K562 treated with DMSO at 1 percent for 12 hours (cell line): ENCODE data around the gene ARF1. TPM values are rescaled to one million over a fixed set of nuclear protein-coding genes. Genes with fewer than 3 reads are reported as not detected.

Experiments used
- total RNA-seq: library from RNA; unstranded; fragments of 300-600 nt; gene quantifications from 2 replicates; pipeline ENCODE4 v1.2.3, GENCODE V29; 2022; ENCODE audit not compliant: insufficient read depth

The ARF1 gene
- 456 and 567 TPM in 2 replicates for total RNA-seq

DNA sequence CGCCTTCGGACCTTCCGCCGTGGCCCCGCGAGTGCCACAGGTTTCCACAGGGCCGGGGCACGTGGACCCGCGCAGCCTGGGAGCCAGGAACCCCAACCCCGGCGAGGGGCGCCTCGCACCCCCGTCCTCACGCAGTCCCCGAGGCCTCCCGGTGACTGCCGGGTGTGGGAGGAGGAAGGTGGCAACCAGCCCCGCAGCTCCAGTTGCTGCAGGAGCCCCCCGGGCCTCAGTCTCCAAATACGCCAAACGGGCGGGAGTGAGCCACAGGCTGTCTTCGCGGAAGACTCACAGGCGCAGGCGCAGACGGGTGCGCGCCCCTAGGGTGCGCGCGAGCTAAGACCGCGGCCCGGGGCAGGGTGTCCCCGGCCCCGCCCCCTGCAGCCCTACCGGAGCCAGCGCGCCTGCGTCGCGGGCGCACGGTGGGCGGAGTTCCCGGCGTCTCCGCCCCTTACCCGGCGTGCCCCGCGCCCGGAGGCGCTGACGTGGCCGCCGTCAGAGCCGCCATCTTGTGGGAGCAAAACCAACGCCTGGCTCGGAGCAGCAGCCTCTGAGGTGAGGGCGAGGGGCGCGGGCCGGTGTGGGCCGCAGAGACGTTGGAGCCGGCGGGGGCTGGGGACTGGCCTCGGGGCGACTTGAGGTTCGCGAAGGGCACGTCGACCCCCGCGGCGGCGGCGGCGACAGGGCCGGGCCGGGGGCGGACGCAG is at the start of gene ARF1:
ARF1 (plus strand) TSS at position 495 of the 704 bp plus-strand sequence. CDS start 14,407 bp downstream, outside the sequence.

DNA sequence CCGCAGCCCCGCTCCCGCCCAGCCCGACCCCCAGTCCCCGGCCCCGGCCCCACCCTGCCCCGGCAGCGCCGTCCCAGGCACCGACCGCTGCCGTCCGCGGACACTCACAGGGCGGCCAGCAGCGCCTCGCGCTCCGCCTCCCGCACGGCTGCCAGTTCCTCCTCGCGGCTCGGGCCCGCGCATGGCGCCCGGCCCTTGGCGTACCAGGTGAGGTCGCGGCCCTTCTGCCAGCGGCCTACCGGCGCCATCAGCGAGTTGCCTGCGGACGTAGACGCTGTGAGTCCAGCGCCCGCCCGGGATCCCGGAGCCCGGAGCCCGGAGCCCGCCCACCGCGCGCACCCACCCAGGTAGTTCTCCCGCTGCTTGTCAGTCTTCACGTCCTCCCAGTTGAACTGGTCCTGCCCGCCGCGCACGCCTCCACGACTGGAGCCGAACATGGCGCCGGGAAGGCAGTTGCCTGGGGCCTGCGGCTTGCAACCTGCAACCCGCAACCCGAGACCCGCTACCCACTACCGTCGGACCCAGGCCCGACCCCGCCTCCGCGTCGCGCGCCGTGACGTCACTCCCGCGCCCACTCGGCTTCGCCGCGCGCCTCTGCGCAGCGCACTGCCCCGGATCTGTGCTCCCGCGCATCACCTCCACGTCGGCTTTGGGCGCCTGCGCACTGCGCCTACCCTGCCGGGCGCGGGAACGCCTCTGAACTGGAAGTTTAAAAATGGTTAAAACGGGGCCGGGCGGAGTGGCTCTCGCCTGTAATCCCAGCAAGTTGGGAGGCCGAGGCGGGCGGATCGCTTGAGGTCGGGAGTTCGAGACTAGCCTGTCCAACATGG is 20.5 kb downstream of the ARF1 start, which contains the start of gene C1orf35:
C1orf35 (minus strand) TSS at position 535 of the 830 bp plus-strand sequence; CDS start at position 437, 98 bp downstream.

DNA sequence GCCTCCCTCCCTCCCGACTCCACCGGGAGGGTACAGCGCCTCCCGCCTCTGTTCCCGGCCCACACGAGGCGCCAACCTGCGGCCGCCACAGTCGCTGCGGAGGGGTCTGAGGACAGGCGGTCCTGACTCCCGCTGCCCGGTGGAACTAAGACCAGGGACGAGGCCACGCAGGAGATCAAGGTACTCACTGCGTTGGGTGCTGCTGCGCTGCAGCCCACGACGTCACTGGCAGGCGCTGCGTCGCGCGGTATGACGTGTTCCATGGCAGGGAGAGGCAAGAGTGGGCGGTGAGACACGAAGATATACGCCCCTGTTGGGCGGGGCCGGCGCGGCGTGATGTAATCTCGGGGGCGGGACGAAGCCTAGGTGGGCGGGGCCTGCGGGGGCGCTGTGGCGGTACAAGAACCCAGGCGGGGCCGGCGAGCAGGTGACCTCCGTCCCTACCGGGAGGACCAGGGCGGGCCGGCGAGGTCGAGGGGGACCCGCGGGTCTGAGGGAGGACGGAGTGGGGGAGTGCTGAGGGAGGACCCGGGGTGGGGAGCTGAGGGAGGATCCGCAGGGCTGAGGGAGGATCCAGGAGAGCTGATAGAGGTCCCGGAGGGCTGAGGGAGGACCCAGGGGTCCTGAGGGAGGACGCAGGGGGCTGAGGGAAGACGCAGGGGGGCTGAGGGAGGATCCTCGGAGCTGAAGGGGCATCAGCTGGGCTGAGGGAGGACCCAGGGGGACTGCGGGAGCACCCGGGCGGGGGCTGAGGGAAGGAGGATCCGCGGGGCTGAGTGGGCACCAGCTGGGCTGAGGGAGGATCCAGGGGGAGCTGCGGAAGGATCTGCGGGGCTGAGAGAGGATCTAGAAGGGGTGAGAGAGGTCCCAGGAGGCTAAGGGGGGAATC is 26.8 kb downstream of the ARF1 start, which contains the start of gene MRPL55:
MRPL55 (minus strand) TSS at position 227 of the 889 bp plus-strand sequence. CDS start 1,039 bp downstream, outside the sequence.

DNA sequence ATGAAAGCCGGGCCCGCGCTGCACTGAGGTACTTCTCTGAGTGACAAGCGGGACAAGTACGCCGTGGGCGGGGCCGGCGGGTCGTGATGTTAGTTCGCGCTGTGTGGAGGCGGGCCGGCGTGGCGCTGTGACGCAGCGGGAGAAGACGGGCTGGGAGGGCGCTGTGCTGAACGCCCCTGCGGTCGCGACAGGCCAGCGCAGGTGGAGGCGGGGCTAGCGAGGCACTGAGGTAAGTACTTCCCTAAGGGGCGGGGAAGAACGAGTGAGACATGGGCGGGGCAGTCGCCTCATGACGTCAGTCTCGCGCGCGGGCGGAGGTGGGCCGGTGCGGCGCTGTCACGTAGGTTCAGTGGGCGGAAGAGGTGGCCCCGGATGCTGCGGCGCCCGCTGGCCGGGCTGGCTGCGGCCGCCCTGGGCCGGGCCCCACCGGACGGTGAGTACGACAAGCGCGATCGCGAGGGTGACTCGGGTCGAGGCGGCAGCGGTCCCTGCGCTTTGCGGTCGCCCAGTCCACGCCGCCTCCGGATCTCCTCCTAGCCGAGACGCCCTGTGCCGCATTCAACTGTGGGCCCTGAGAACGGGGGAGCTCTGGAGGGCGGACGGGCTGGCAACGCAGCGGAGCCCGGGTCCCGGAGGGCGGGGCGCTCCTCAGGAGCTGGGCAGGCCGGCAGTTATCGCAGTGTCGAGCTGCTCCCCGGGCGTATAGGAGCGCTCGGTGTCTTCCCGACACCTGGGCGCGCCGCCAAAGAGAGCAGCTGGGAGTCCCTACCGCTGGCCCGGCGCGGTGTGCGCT is 57.6 kb downstream of the ARF1 start, which contains the start of gene GUK1:
GUK1 (plus strand) TSS at position 349 of the 793 bp plus-strand sequence; CDS start at position 373, 24 bp downstream.

Other genes starting within 250 kb of the ARF1 start
- 0.25 and 0.38 TPM in 2 replicates for gene WNT9A, start 134.8 kb upstream of the ARF1 start, total RNA-seq
- gene WNT3A, start 75.7 kb upstream of the ARF1 start, total RNA-seq: not detected in 2 replicates
- 41.2 and 55.0 TPM in 2 replicates for gene C1orf35, start 20.6 kb downstream of the ARF1 start, total RNA-seq
- gene MRPL55, start 26.6 kb downstream of the ARF1 start, total RNA-seq: 122 and 168 TPM in 2 replicates
- 371 and 501 TPM in 2 replicates for gene GUK1, start 57.6 kb downstream of the ARF1 start, total RNA-seq
- 0.65 and 0.74 TPM in 2 replicates for gene GJC2, start 67.2 kb downstream of the ARF1 start, total RNA-seq
- gene IBA57, start 83.1 kb downstream of the ARF1 start, total RNA-seq: 3.9 and 6.8 TPM in 2 replicates
- gene OBSCN, start 125.3 kb downstream of the ARF1 start, total RNA-seq: 6.8 and 11.9 TPM in 2 replicates